Trophoblast cell (in vitro differentiated cells and primary cell): ENCODE results near the gene NTPCR.

Source experiments
- DNase-seq, 2 donors: peaks; one replicate each; pipeline ENCODE4 v3.0.0-alpha.2; 2016
- H2AFZ ChIP-seq: 2 replicates; pipeline ENCODE4 v1.6.1; 2013; ENCODE audit warnings: low read length, moderate library complexity, mild to moderate bottlenecking; ENCODE audit not compliant: insufficient read depth, poor library complexity
- H2AK5ac ChIP-seq: 2 replicates; pipeline ENCODE4 v1.6.1; 2013; ENCODE audit warnings: mild to moderate bottlenecking, low read length
- H2BK120ac ChIP-seq: 2 replicates; pipeline ENCODE4 v1.6.1; 2013; ENCODE audit warnings: low read length, mild to moderate bottlenecking, moderate library complexity; ENCODE audit not compliant: insufficient read depth, poor library complexity
- H2BK12ac ChIP-seq: 2 replicates; pipeline ENCODE4 v1.6.1; 2013; ENCODE audit warnings: mild to moderate bottlenecking, low read length, moderate library complexity
- H2BK5ac ChIP-seq: 2 replicates; pipeline ENCODE4 v1.6.1; 2013; ENCODE audit warnings: low read length, low read depth, moderate library complexity, mild to moderate bottlenecking; ENCODE audit not compliant: poor library complexity
- H3K14ac ChIP-seq: 2 replicates; pipeline ENCODE4 v1.6.1; 2013; ENCODE audit warnings: mild to moderate bottlenecking, low read length
- H3K18ac ChIP-seq: 2 replicates; pipeline ENCODE4 v1.6.1; 2013; ENCODE audit warnings: mild to moderate bottlenecking, low read length
- H3K23ac ChIP-seq: 2 replicates; pipeline ENCODE4 v1.6.1; 2013; ENCODE audit warnings: low read length
- H3K27ac ChIP-seq: 2 replicates; pipeline ENCODE4 v1.5.1; 2013; ENCODE audit warnings: low read depth, mild to moderate bottlenecking, inconsistent platforms, low read length, moderate library complexity
- H3K27me3 ChIP-seq: 2 replicates; pipeline ENCODE4 v1.6.1; 2013; ENCODE audit warnings: inconsistent platforms, mild to moderate bottlenecking, low read length, moderate library complexity; ENCODE audit not compliant: insufficient read depth
- H3K36me3 ChIP-seq, 2 experiments: 1 replicate in 1 of 2; 2 replicates in 1 of 2; pipeline ENCODE4 v1.6.1; 2013; ENCODE audit warnings: low read length in 2 of 2, mild to moderate bottlenecking in 2 of 2, moderate library complexity in 1 of 2; ENCODE audit not compliant: insufficient read depth in 2 of 2, control insufficient read depth in 1 of 2
- H3K4ac ChIP-seq: 2 replicates; pipeline ENCODE4 v1.6.1; 2013; ENCODE audit warnings: low read depth, mild to moderate bottlenecking, low read length, moderate library complexity
- H3K4me1 ChIP-seq, 2 experiments: 1 replicate in 1 of 2; 2 replicates in 1 of 2; pipeline ENCODE4 v1.6.1; 2013; ENCODE audit warnings: low read length in 2 of 2, mild to moderate bottlenecking in 2 of 2, moderate library complexity in 1 of 2; ENCODE audit not compliant: insufficient read depth in 2 of 2, control insufficient read depth in 1 of 2
- H3K4me2 ChIP-seq: 2 replicates; pipeline ENCODE4 v1.6.1; 2013; ENCODE audit warnings: inconsistent platforms, mild to moderate bottlenecking, low read length, moderate library complexity
- H3K4me3 ChIP-seq: 2 replicates; pipeline ENCODE4 v1.5.1; 2013; ENCODE audit warnings: mild to moderate bottlenecking, low read depth, low read length, inconsistent platforms
- H3K79me1 ChIP-seq: one replicate; pipeline ENCODE4 v1.6.1; 2013; ENCODE audit warnings: low read length
- H3K79me2 ChIP-seq: 2 replicates; pipeline ENCODE4 v1.6.1; 2013; ENCODE audit warnings: low read length, mild to moderate bottlenecking; ENCODE audit not compliant: control insufficient read depth, insufficient read depth, poor library complexity
- H3K9ac ChIP-seq: 2 replicates; pipeline ENCODE4 v1.6.1; 2013; ENCODE audit warnings: mild to moderate bottlenecking, low read length
- H3K9me3 ChIP-seq: 2 replicates; pipeline ENCODE4 v1.6.1; 2013; ENCODE audit warnings: low read depth, mild to moderate bottlenecking, control low read depth, inconsistent platforms, low read length; ENCODE audit not compliant: insufficient read depth
- H4K12ac ChIP-seq: 2 replicates; pipeline ENCODE4 v1.6.1; 2013; ENCODE audit warnings: low read depth, mild to moderate bottlenecking, low read length, moderate library complexity
- H4K8ac ChIP-seq: 2 replicates; pipeline ENCODE4 v1.6.1; 2013; ENCODE audit warnings: low read depth, mild to moderate bottlenecking, low read length, moderate library complexity
- H4K91ac ChIP-seq: one replicate; pipeline ENCODE4 v1.6.1; 2013; ENCODE audit warnings: low read depth, mild to moderate bottlenecking, low read length, moderate library complexity
- WGBS: extraction: QIAGEN DNeasy Blood & Tissue Kit; methylation state at CpG from one replicate; pipeline ENCODE4 v1.1.7; 2013; ENCODE audit warnings: missing lambda C conversion rate; ENCODE audit not compliant: insufficient read length, insufficient coverage; ENCODE audit errors: extremely low coverage; 5-methylcytosine and 5-hydroxymethylcytosine counted together

Gene NTPCR

GRCh38 chr1:232908831-232909230, 41.6 kb upstream of the NTPCR start:
- Histone ChIP-seq H3K9me3 (no peaks in the 10 kb centered on the region), H3K4me2 (no peak overlapping the region), H3K23ac (no peak overlapping the region), H3K79me2 (no peaks in the 10 kb centered on the region), H2AK5ac (no peak overlapping the region), H3K4me3 (no peak overlapping the region), H4K12ac (no peak overlapping the region), H4K8ac (no peak overlapping the region), H2BK5ac (no peak overlapping the region), H2AFZ (no peak overlapping the region), H3K36me3 (no peaks in the 10 kb centered on the region), H3K27ac (no peak overlapping the region), H3K14ac (no peak overlapping the region), H4K91ac (no peak overlapping the region), H3K79me1 (no peaks in the 10 kb centered on the region), H2BK120ac (no peak overlapping the region), H3K9ac (no peak overlapping the region), H3K27me3 (no peaks in the 10 kb centered on the region), H3K4ac (no peak overlapping the region), H3K18ac (no peak overlapping the region), H2BK12ac (no peak overlapping the region), H3K4me1 (peaks cover 0 to 7% of the 10 kb centered on the region in 2 experiments)
- WGBS, result no CpG with 5 or more reads among the region's 7 CpGs
- DNase-seq, result no peak

GRCh38 chr1:232909752-232910151, 40.7 kb upstream of the NTPCR start:
- H4K12ac ChIP-seq, result no peak overlapping the region

GRCh38 chr1:232911027-232911599, 39.3 kb upstream of the NTPCR start:
- Histone ChIP-seq H3K27me3 (no peaks in the 10 kb centered on the region), H3K9me3 (no peaks in the 10 kb centered on the region), H3K14ac (no peak overlapping the region), H3K4me3 (no peak overlapping the region), H3K79me1 (no peaks in the 10 kb centered on the region), H3K9ac (no peak overlapping the region), H3K79me2 (no peaks in the 10 kb centered on the region), H3K27ac (no peak overlapping the region), H2AK5ac (no peak overlapping the region), H2BK12ac (no peak overlapping the region), H2BK120ac (no peak overlapping the region), H4K8ac (no peak overlapping the region), H2AFZ (no peak overlapping the region), H3K23ac (no peak overlapping the region), H4K12ac (no peak overlapping the region), H3K18ac (no peak overlapping the region), H3K36me3 (no peaks in the 10 kb centered on the region), H3K4me1 (no peaks in the 10 kb centered on the region), H3K4ac (no peak overlapping the region), H2BK5ac (no peak overlapping the region), H3K4me2 (no peak overlapping the region), H4K91ac (no peak overlapping the region)
- 100% methylated on average over 1 of the region's 5 CpGs for WGBS
- no peak for DNase-seq

More at GRCh38 chr1:232909752-232910151, 40.7 kb upstream of the NTPCR start:
- Histone ChIP-seq H2BK12ac (no peak overlapping the region), H3K23ac (no peak overlapping the region), H2BK120ac (no peak overlapping the region), H2AFZ (no peak overlapping the region), H3K9me3 (no peaks in the 10 kb centered on the region), H3K27me3 (no peaks in the 10 kb centered on the region), H3K9ac (no peak overlapping the region), H3K4ac (no peak overlapping the region), H3K4me1 (peaks cover 0 to 7% of the 10 kb centered on the region in 2 experiments), H4K8ac (no peak overlapping the region), H3K4me2 (no peak overlapping the region), H2AK5ac (no peak overlapping the region), H3K18ac (no peak overlapping the region), H3K36me3 (no peaks in the 10 kb centered on the region), H3K27ac (no peak overlapping the region), H3K79me1 (no peaks in the 10 kb centered on the region), H3K14ac (no peak overlapping the region), H3K79me2 (no peaks in the 10 kb centered on the region), H4K91ac (no peak overlapping the region), H2BK5ac (no peak overlapping the region), H3K4me3 (no peak overlapping the region)
- WGBS, result no CpG with 5 or more reads among the region's 4 CpGs
- no peak for DNase-seq

DNA sequence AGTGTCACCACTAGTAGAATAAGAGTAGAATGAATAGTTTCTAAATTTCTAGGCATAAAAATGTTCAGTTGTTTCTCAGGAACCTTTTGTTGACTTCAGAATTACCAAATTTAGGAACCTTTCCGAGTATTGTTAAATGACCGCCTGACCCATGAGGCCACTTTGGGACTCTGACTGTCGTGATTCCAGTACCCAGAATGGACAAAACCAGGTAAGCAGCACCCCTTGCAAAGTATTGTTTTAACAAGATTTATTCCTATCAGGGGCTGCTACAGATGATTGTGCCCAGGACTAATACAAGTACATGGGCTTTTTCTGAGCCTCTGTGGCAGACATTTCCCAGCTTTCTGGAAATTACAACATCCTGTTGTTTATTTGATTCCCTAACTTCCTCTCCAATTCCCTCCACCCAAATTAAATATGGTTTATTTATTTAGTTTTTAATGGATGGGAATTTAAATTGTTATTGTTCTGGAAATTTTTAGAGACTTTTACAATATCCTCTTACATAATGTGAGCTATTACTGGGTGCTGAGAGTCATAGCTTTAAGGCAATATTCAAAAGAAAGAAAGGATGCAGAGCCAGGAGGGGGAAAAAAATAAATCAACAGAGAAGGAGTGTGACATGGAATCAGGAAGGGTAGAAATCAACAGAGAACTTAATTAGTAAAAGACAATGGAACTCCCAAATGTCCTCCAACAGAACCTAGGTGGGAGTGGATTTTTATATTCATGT, 37.4 kb upstream of the NTPCR start:
- H3K4me3 ChIP-seq, result no peak overlapping the region
- no CpG with 5 or more reads among the region's 3 CpGs for WGBS

More for the DNA sequence above, 37.4 kb upstream of the NTPCR start:
- Histone ChIP-seq H3K4me1 (no peaks in the 10 kb centered on the region), H3K4me2 (no peak overlapping the region), H3K14ac (no peak overlapping the region), H4K12ac (no peak overlapping the region), H2AFZ (no peak overlapping the region), H3K4ac (no peak overlapping the region), H3K9me3 (no peaks in the 10 kb centered on the region), H3K27ac (no peak overlapping the region), H3K79me1 (no peaks in the 10 kb centered on the region), H3K23ac (no peak overlapping the region), H2BK12ac (no peak overlapping the region), H3K27me3 (no peaks in the 10 kb centered on the region), H2BK120ac (no peak overlapping the region), H3K36me3 (no peaks in the 10 kb centered on the region), H2BK5ac (no peak overlapping the region), H4K8ac (no peak overlapping the region), H3K9ac (no peak overlapping the region), H3K79me2 (no peaks in the 10 kb centered on the region), H3K18ac (no peak overlapping the region), H2AK5ac (no peak overlapping the region), H4K91ac (no peak overlapping the region)
- no peak for DNase-seq
